GM19324 (cell line): ENCODE data around the gene MSS51.
"Not testable (repeated sequence)": the region's sequence is repeated elsewhere in the genome, so short reads cannot be mapped to it uniquely, and the experiment has no call there.

Experiments
- ATAC-seq: cut with Tn5 transposase; IDR thresholded peaks from one replicate; pipeline ENCODE4 v1.9.1; 2021; ENCODE audit warnings: mild to moderate bottlenecking, moderate library complexity; ENCODE audit not compliant: unreplicated experiment, low FRiP score

MSS51 gene

GRCh38 chr10:73416571-73416970, 16.8 kb downstream of the MSS51 start:
- no peak for ATAC-seq

- peak; percentile 29 for ATAC-seq
These were observed 19.0 kb downstream of the MSS51 start for GRCh38 chr10:73414230-73414945.

GRCh38 chr10:73413528-73414229, 19.7 kb downstream of the MSS51 start, which contains the start of gene ANXA7:
TSS of gene ANXA7 (minus strand) at chr10:73414058. CDS start at chr10:73400856, 13,202 bp downstream.
- peak; percentile 87 for ATAC-seq

- ATAC-seq = peak; percentile 21
These were observed 20.2 kb downstream of the MSS51 start for GRCh38 chr10:73413108-73413527.

GRCh38 chr10:73410897-73411296, 22.5 kb downstream of the MSS51 start:
- ATAC-seq = no peak

- no peak for ATAC-seq
These were observed 24.3 kb downstream of the MSS51 start for GRCh38 chr10:73408978-73409521.

GRCh38 chr10:73408061-73408460, 25.3 kb downstream of the MSS51 start:
- no peak for ATAC-seq

GRCh38 chr10:73407495-73407894, 25.9 kb downstream of the MSS51 start:
- no peak for ATAC-seq

- no peak for ATAC-seq
These were observed 26.5 kb downstream of the MSS51 start for GRCh38 chr10:73406846-73407245.

- no peak for ATAC-seq
These were observed 27.8 kb downstream of the MSS51 start for GRCh38 chr10:73405556-73405955.

GRCh38 chr10:73404690-73405089, 28.7 kb downstream of the MSS51 start:
- no peak for ATAC-seq

- no peak for ATAC-seq
These were observed 31.7 kb downstream of the MSS51 start for GRCh38 chr10:73401636-73402035.

- ATAC-seq = no peak
These were observed 34.3 kb downstream of the MSS51 start for GRCh38 chr10:73399063-73399462.

GRCh38 chr10:73398024-73398423, 35.3 kb downstream of the MSS51 start:
- no peak for ATAC-seq

GRCh38 chr10:73394325-73394724, 39.0 kb downstream of the MSS51 start:
- not testable (repeated sequence) for ATAC-seq

GRCh38 chr10:73388228-73388627, 45.1 kb downstream of the MSS51 start:
- ATAC-seq = no peak

GRCh38 chr10:73386583-73386982, 46.8 kb downstream of the MSS51 start:
- ATAC-seq = no peak

- ATAC-seq = no peak
These were observed 54.2 kb downstream of the MSS51 start for GRCh38 chr10:73379064-73379748.

- no peak for ATAC-seq
These were observed 56.7 kb downstream of the MSS51 start for GRCh38 chr10:73376679-73377078.
